ENCODE measurements around the gene PPP2R5C.
A peak's percentile ranks its signal among the peaks of the same experiment; 100 is the strongest.

The PPP2R5C gene

DNA sequence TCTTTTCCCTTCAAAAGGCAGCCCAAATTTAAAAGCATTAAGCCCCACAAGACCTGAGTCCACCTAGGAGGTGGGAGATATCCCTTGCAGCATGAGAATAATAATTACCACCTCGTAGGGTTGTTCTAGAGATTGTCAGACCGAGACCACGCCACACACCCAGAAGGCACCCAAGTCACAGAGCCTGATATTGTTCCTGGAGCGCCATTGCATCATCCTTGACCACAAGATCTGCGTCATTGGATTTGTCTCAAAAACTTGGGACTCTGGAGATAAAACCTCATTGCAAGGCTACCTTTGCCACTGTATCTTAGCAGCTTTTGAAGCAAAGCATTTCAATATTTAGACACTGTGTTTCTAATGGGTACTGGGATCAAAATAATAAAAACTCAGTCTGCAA lies 29.4 kb upstream of the PPP2R5C start:
- no peaks in the 10 kb centered on the region for H3K27me3 ChIP-seq (replicated peaks)
- in situ Hi-C loops (cut with HindIII; ENCODE audit: low pct_ligation_motif_present, low sequenced_read_pairs) = no loop called here
- H3K36me3 ChIP-seq (replicated peaks) = no peaks in the 10 kb centered on the region
- DNase-seq = no peak
- H3K4me3 ChIP-seq (ENCODE audit: low read depth, low read length) = no peak overlapping the region
- H3K27ac ChIP-seq = no peak overlapping the region
- TF ChIP-seq, protein P1, sequence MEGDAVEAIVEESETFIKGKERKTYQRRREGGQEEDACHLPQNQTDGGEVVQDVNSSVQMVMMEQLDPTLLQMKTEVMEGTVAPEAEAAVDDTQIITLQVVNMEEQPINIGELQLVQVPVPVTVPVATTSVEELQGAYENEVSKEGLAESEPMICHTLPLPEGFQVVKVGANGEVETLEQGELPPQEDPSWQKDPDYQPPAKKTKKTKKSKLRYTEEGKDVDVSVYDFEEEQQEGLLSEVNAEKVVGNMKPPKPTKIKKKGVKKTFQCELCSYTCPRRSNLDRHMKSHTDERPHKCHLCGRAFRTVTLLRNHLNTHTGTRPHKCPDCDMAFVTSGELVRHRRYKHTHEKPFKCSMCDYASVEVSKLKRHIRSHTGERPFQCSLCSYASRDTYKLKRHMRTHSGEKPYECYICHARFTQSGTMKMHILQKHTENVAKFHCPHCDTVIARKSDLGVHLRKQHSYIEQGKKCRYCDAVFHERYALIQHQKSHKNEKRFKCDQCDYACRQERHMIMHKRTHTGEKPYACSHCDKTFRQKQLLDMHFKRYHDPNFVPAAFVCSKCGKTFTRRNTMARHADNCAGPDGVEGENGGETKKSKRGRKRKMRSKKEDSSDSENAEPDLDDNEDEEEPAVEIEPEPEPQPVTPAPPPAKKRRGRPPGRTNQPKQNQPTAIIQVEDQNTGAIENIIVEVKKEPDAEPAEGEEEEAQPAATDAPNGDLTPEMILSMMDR (IDR thresholded peaks at IDR 0.05; ENCODE audit: low read depth, low read length, missing control alignments) = no peak

DNA sequence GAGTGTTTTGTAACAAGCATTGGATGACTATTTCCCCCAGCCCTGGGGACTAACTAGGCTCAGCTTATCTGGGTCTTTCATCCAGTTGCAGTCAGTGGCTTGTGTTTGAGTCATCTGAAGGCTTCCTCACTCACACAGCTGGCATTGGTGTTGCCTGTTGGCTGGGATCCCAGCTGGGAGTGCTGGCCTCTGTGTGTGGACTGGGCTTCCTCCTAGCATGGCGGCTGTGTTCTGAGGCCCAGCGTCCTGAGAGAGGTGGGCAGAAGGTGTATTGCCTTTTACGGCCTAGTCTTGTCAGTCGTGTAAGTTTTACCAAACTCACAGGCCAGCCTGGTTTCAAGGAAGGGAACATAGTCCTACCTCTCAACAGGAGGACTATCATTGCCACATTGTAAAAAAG lies 28.3 kb upstream of the PPP2R5C start:
- TF ChIP-seq, protein P1 (IDR thresholded peaks at IDR 0.05; ENCODE audit: low read depth, low read length, missing control alignments) = no peak
- peak; percentile 68 for DNase-seq
- no peaks in the 10 kb centered on the region for H3K27me3 ChIP-seq (replicated peaks)
- in situ Hi-C loops (cut with HindIII; ENCODE audit: low pct_ligation_motif_present, low sequenced_read_pairs) = no loop called here
- no peaks in the 10 kb centered on the region for H3K36me3 ChIP-seq (replicated peaks)
- no peak overlapping the region for H3K27ac ChIP-seq
- no peak overlapping the region for H3K4me3 ChIP-seq (ENCODE audit: low read depth, low read length)

DNA sequence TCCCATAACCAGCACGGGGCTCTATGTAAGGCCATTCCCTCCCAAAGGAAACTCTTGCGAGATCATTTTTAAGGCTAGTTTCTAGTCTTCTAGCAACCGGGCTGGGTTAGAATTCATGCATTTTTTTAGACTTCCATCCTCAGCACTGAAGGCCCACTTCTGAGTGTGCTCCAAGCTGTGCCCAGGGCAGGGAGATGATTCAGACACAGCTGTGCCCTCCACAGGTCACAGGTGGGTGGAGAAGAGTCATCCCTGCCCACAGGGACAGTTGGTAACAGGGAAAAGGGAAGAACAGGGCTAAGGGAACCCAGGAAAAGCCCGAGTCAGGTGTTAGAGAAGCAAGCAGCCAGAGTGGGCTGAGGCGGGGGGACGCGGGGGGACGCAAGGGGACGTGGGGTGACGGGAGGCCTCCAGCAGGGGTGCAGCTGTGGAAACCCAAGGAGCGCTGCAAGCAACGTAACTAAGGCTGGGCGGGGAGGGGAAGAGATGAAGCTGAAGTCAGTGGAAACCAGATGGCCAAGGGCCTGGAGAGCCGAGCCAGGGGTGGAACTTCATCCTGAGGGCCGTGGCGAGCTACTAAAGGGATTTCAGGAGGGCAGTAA lies 27.2 kb upstream of the PPP2R5C start:
- Histone ChIP-seq H3K4me3 (ENCODE audit: low read depth, low read length) (no peak overlapping the region), H3K27ac (no peak overlapping the region), H3K27me3 (replicated peaks) (no peaks in the 10 kb centered on the region), H3K36me3 (replicated peaks) (no peaks in the 10 kb centered on the region)
- TF ChIP-seq, protein P1 (IDR thresholded peaks at IDR 0.05; ENCODE audit: low read depth, low read length, missing control alignments) = no peak
- in situ Hi-C loops (cut with HindIII; ENCODE audit: low pct_ligation_motif_present, low sequenced_read_pairs) = no loop called here
- DNase-seq = no peak

DNA sequence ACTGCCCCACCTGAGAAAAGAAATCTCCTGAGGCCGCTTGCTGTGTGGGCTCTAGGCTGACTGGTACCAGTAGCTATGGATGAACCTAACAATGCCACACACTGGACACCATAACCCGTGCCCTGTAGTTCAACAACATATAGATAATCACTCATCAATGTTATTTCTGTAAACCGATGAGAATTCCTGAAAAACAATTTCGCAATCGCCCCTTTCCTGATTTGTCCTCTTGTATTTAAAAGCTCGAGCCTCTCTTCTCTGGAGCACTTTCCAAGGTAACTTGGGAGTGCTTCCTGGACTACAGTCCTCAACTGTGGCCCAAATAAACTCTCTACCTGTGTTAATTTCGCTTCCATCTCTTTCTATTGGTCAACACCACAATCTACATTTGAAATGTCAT lies 26.1 kb upstream of the PPP2R5C start:
- Histone ChIP-seq H3K4me3 (ENCODE audit: low read depth, low read length) (no peak overlapping the region), H3K27ac (no peak overlapping the region), H3K27me3 (replicated peaks) (no peaks in the 10 kb centered on the region), H3K36me3 (replicated peaks) (no peaks in the 10 kb centered on the region)
- DNase-seq = no peak
- TF ChIP-seq, protein P1 (IDR thresholded peaks at IDR 0.05; ENCODE audit: low read depth, low read length, missing control alignments) = no peak
- in situ Hi-C loops (cut with HindIII; ENCODE audit: low pct_ligation_motif_present, low sequenced_read_pairs) = no loop called here

DNA sequence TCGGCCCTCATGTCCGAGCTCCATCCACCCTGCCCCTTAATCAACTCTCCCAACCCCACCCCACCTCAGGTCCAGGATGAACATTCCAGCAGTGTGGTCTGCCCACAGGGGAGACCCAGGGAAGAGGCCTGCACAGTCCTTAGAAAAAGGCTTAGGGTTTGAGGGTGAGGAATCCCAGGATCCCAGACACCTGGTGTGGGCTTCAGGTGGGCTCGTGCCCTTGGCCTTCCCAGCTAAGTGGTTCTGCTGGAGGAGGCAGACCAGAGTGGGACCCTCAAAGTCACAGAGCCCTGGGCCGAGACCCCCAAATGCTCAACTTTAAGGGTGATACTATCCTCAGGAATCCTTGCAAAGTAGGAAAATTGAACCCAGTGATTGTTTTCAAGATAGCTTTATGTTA lies 25.4 kb upstream of the PPP2R5C start:
- no peak overlapping the region for H3K4me3 ChIP-seq (ENCODE audit: low read depth, low read length)
- DNase-seq = no peak
- in situ Hi-C loops (cut with HindIII; ENCODE audit: low pct_ligation_motif_present, low sequenced_read_pairs) = no loop called here
- TF ChIP-seq, protein P1 (IDR thresholded peaks at IDR 0.05; ENCODE audit: low read depth, low read length, missing control alignments) = no peak
- no peak overlapping the region for H3K27ac ChIP-seq
- H3K36me3 ChIP-seq (replicated peaks) = no peaks in the 10 kb centered on the region
- no peaks in the 10 kb centered on the region for H3K27me3 ChIP-seq (replicated peaks)

DNA sequence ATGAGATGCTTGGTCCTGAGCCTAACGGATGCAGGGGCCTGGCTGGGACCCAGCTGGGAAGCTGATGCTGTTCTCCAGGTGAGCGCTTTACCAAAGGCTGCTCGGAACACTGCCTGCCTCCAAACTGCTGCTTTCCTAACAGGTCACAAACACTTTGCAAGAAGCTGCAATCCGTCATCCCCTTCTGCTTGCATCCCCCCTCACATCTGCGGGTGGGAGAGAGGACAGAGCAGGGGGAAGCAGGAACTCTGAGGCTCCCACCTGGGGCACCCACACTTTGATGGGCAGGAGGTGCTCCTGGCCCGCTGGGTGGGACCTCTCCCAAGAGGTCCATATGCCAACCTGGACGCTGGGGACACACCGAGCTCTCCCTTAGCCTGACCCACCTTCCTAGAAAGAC lies 24.9 kb upstream of the PPP2R5C start:
- Histone ChIP-seq H3K4me3 (ENCODE audit: low read depth, low read length) (no peak overlapping the region), H3K27me3 (replicated peaks) (no peaks in the 10 kb centered on the region), H3K27ac (no peak overlapping the region), H3K36me3 (replicated peaks) (no peaks in the 10 kb centered on the region)
- in situ Hi-C loops (cut with HindIII; ENCODE audit: low pct_ligation_motif_present, low sequenced_read_pairs) = no loop called here
- TF ChIP-seq, protein P1 (IDR thresholded peaks at IDR 0.05; ENCODE audit: low read depth, low read length, missing control alignments) = no peak
- DNase-seq = no peak
